AG10803 (cell line): ENCODE data around the gene KCNK18.

ENCODE experiments used
- DNase-seq: peaks from one replicate; pipeline ENCODE4 v3.0.0; 2010; ENCODE audit warnings: low read depth
- H3K4me3 ChIP-seq: 2 replicates; pipeline ENCODE4 v1.5.1; 2011; ENCODE audit warnings: mild to moderate bottlenecking, low read length, control low read depth
- CTCF ChIP-seq: conservative IDR thresholded peaks from 2 replicates; pipeline ENCODE4 v1.5.1; 2011; ENCODE audit warnings: mild to moderate bottlenecking, low read length, control low read depth, inconsistent platforms

KCNK18 gene

GRCh38 chr10:117186832-117187615 is 10.3 kb upstream of the KCNK18 start:
- H3K4me3 ChIP-seq: no peak overlapping the region
- no peak for TF ChIP-seq CTCF
- peak; percentile 48 for DNase-seq

- no peak overlapping the region for H3K4me3 ChIP-seq
- no peak for TF ChIP-seq CTCF
- peak; percentile 25 for DNase-seq
Observed at GRCh38 chr10:117188371-117188770, 8.9 kb upstream of the KCNK18 start.

GRCh38 chr10:117189557-117189956 is 7.7 kb upstream of the KCNK18 start:
- no peak overlapping the region for H3K4me3 ChIP-seq
- no peak for TF ChIP-seq CTCF
- DNase-seq: no peak

GRCh38 chr10:117198088-117198487 is 799 bp downstream of the KCNK18 start:
- no peak for DNase-seq
- H3K4me3 ChIP-seq: no peak overlapping the region
- TF ChIP-seq CTCF: no peak

GRCh38 chr10:117201826-117202225 is 4.5 kb downstream of the KCNK18 start:
- no peak overlapping the region for H3K4me3 ChIP-seq
- no peak for TF ChIP-seq CTCF
- DNase-seq: no peak

GRCh38 chr10:117204316-117204715 is 7.0 kb downstream of the KCNK18 start:
- DNase-seq: no peak
- TF ChIP-seq CTCF: no peak
- no peak overlapping the region for H3K4me3 ChIP-seq

GRCh38 chr10:117212176-117212575 is 14.9 kb downstream of the KCNK18 start:
- H3K4me3 ChIP-seq: no peak overlapping the region
- no peak for TF ChIP-seq CTCF
- no peak for DNase-seq
